Gastroesophageal sphincter (tissue), 4 donors: ENCODE data around the gene IL31. TPM values are rescaled to one million over a fixed set of nuclear protein-coding genes. Genes with fewer than 3 reads are reported as not detected.
"Not testable (repeated sequence)": the region's sequence is repeated elsewhere in the genome, so short reads cannot be mapped to it uniquely, and the experiment has no call there.

ENCODE experiments used
- ATAC-seq: fragments of 150-250 bp; one replicate; pipeline ENCODE4 v1.9.1; 2016; ENCODE audit warnings: mild to moderate bottlenecking, moderate library complexity
- H3K27ac ChIP-seq, 4 donors: fragments of 200-600 bp; sonication (generic) in 3 of 4; 1 replicate in 3 of 4; 2 replicates in 1 of 4; pipeline ENCODE4 v1.5.1; 2016 to 2019
- H3K27me3 ChIP-seq: fragments of 200-600 bp; sonication (generic); one replicate; pipeline ENCODE4 v1.5.1; 2019
- H3K36me3 ChIP-seq, 2 donors: fragments of 200-600 bp; sonication (generic); one replicate each; pipeline ENCODE4 v1.5.1; 2019; ENCODE audit warnings: control low read depth in 1 of 2
- H3K4me1 ChIP-seq, 3 donors: fragments of 200-600 bp; sonication (generic); 1 replicate in 2 of 3; 2 replicates in 1 of 3; pipeline ENCODE4 v1.5.1; 2016 to 2019; ENCODE audit warnings: control low read depth in 2 of 3
- H3K4me3 ChIP-seq, 2 donors: fragments of 200-600 bp; sonication (generic); one replicate each; pipeline ENCODE4 v1.5.1; 2019; ENCODE audit warnings: mild to moderate bottlenecking in 1 of 2, moderate library complexity in 1 of 2
- H3K9me3 ChIP-seq, 3 donors: fragments of 200-600 bp; sonication (generic); one replicate each; pipeline ENCODE4 v1.5.1; 2017 to 2019; ENCODE audit warnings: control low read depth in 2 of 3
- CTCF ChIP-seq, 4 experiments: fragments of 200-600 bp in 2 of 4; fragments of 450-650 bp in 2 of 4; sonication (generic) in 1 of 4; IDR thresholded peaks; one replicate each; pipeline ENCODE4 v1.5.1; 2017 to 2019; ENCODE audit warnings: antibody characterized with exemption in 4 of 4, mild to moderate bottlenecking in 2 of 4, moderate library complexity in 2 of 4
- EP300 ChIP-seq: sonication (generic); formaldehyde crosslinking; IDR thresholded peaks from one replicate; pipeline ENCODE4 v1.6.1; 2017; ENCODE audit warnings: antibody characterized with exemption, mild to moderate bottlenecking
- POLR2A ChIP-seq, 2 donors: fragments of 450-650 bp; IDR thresholded peaks; one replicate each; pipeline ENCODE4 v1.6.1; 2017; ENCODE audit warnings: antibody characterized with exemption in 2 of 2, mild to moderate bottlenecking in 2 of 2, moderate library complexity in 1 of 2
- POLR2AphosphoS5 ChIP-seq: sonication (generic); formaldehyde crosslinking; IDR thresholded peaks from one replicate; pipeline ENCODE4 v1.6.1; 2017; ENCODE audit warnings: antibody characterized with exemption
- WGBS, 2 donors: methylation state at CpG; one replicate each; pipeline ENCODE4 v1.1.5; 2018; ENCODE audit warnings: low coverage in 1 of 2; 5-methylcytosine and 5-hydroxymethylcytosine counted together
- total RNA-seq, 4 donors: library from RNA; depleted of rRNA; stranded (reverse); fragments of >200 nt; gene quantifications; one replicate each; pipeline ENCODE4 v1.1.0, GENCODE V29; 2016

IL31 gene
- total RNA-seq, 4 donors from 2014 or later, result not detected

GRCh38 chr12:122185079-122185478, 11.1 kb upstream of the IL31 start:
- no peak overlapping the region for H3K4me3 ChIP-seq
- peaks cover 0 to 11% (median 0%) of the 10 kb centered on the region in 3 donors for H3K4me1 ChIP-seq
- H3K27me3 ChIP-seq, result no peaks in the 10 kb centered on the region
- ATAC-seq, result no peak
- no peak overlapping the region for H3K27ac ChIP-seq
- no peaks in the 10 kb centered on the region for H3K36me3 ChIP-seq
- 79 to 80% methylated on average over 3 to 4 of the region's 7 CpGs for WGBS, 2 donors
- TF ChIP-seq EP300 (no peak), POLR2AphosphoS5 (no peak), CTCF (IDR thresholded peaks at IDR 0.05) (no peak), POLR2A (IDR thresholded peaks at IDR 0.05) (no peak)
- no peaks in the 10 kb centered on the region for H3K9me3 ChIP-seq

- no peaks in the 10 kb centered on the region for H3K36me3 ChIP-seq
- peaks cover 0 to 11% (median 0%) of the 10 kb centered on the region in 3 donors for H3K4me1 ChIP-seq
- no peak for ATAC-seq
- TF ChIP-seq CTCF (IDR thresholded peaks at IDR 0.05) (no peak), POLR2A (IDR thresholded peaks at IDR 0.05) (no peak), EP300 (no peak), POLR2AphosphoS5 (no peak)
- H3K9me3 ChIP-seq, result no peaks in the 10 kb centered on the region
- H3K27ac ChIP-seq, result no peak overlapping the region
- no peaks in the 10 kb centered on the region for H3K27me3 ChIP-seq
- H3K4me3 ChIP-seq, result no peak overlapping the region
- WGBS, 2 donors, result 96% methylated on average over 4 of the region's 18 CpGs; no CpG with 5 or more reads in 1 of the 2 donors
Measured at GRCh38 chr12:122184517-122184916, 10.5 kb upstream of the IL31 start.

- Histone ChIP-seq H3K9me3 (no peaks in the 10 kb centered on the region), H3K27me3 (no peaks in the 10 kb centered on the region), H3K36me3 (no peaks in the 10 kb centered on the region), H3K4me3 (peak overlapping the region in 1 of 2 donors; percentile 58), H3K27ac (peak overlapping the region in 1 of 4 donors; percentile 57), H3K4me1 (peaks cover 0 to 11% (median 0%) of the 10 kb centered on the region in 3 donors)
- TF ChIP-seq POLR2AphosphoS5, result no peak
- no peak for TF ChIP-seq POLR2A (IDR thresholded peaks at IDR 0.05)
- TF ChIP-seq CTCF (IDR thresholded peaks at IDR 0.05), result no peak
- no peak for TF ChIP-seq EP300
- no peak for ATAC-seq
- WGBS, 2 donors, result 88 to 100% methylated on average over 1 to 5 of the region's 10 CpGs
Measured at GRCh38 chr12:122183588-122183940, 9.5 kb upstream of the IL31 start.

- no peak for TF ChIP-seq POLR2A (IDR thresholded peaks at IDR 0.05)
- TF ChIP-seq EP300, result no peak
- TF ChIP-seq POLR2AphosphoS5, result no peak
- TF ChIP-seq CTCF (IDR thresholded peaks at IDR 0.05), result no peak
- peak; percentile 70 for ATAC-seq
- Histone ChIP-seq H3K4me1 (peaks cover 0 to 11% (median 0%) of the 10 kb centered on the region in 3 donors), H3K27ac (peak within 1 kb of the TSS in 1 of 4 donors; percentile 57), H3K4me3 (peak within 1 kb of the TSS; percentile 37 to 58), H3K9me3 (no peaks in the 10 kb centered on the region), H3K36me3 (no peaks in the 10 kb centered on the region), H3K27me3 (no peaks in the 10 kb centered on the region)
- WGBS, 2 donors, result 0 to 13% methylated on average over 1 to 4 of the region's 63 CpGs
Measured at GRCh38 chr12:122182887-122183587, 9.0 kb upstream of the IL31 start, which contains the start of gene LRRC43. LRRC43 (plus strand) TSS chr12:122183123; CDS start chr12:122183145, 22 bp downstream.

GRCh38 chr12:122176473-122176872, 2.5 kb upstream of the IL31 start:
- 100% methylated on average over 1 of the region's 4 CpGs; no CpG with 5 or more reads in 1 of the 2 donors for WGBS, 2 donors
- ATAC-seq, H3K36me3 ChIP-seq, H3K4me3 ChIP-seq, H3K27ac ChIP-seq, H3K27me3 ChIP-seq, H3K9me3 ChIP-seq, H3K4me1 ChIP-seq: not testable (repeated sequence)
